B cell (primary cell): ENCODE results near the gene FA2H. TPM values are rescaled to one million over a fixed set of nuclear protein-coding genes. Genes with fewer than 3 reads are reported as not detected.

Experiments used
- ATAC-seq: fragments of 200-7000 bp; cut with Tn5 transposase; one replicate; pipeline ENCODE4 v1.10.0; 2021; ENCODE audit warnings: low read depth, mild to moderate bottlenecking, moderate number of reproducible peaks, moderate library complexity
- CTCF ChIA-PET: fragments of 350-600 bp; sonication (Branson Sonifier 250); formaldehyde crosslinking; loops from one replicate; lab custom pipeline; 2021; ENCODE audit warnings: antibody characterized with exemption, inconsistent platforms; lab: Charles Lee
- POLR2A ChIA-PET: fragments of 350-600 bp; sonication (Branson Sonifier 250); formaldehyde crosslinking; loops from one replicate; lab custom pipeline; 2021; ENCODE audit warnings: antibody characterized with exemption; lab: Charles Lee
- DNase-seq: peaks from one replicate; pipeline ENCODE4 v3.0.0; 2013
- H2AFZ ChIP-seq: 2 replicates; pipeline ENCODE4 v1.6.1; 2012; ENCODE audit warnings: mild to moderate bottlenecking, low read depth, low read length; ENCODE audit not compliant: insufficient read depth, poor library complexity, severe bottlenecking
- H3K27ac ChIP-seq, 2 donors: 1 replicate in 1 of 2; 2 replicates in 1 of 2; pipeline ENCODE4 v1.5.1; 2012 to 2013; ENCODE audit warnings: low read length in 2 of 2, mild to moderate bottlenecking in 2 of 2, moderate library complexity in 1 of 2
- H3K27me3 ChIP-seq, 4 experiments: fragments of 200-600 bp in 1 of 4; sonication (generic) in 1 of 4; replicated peaks in 1 of 4; 1 replicate in 2 of 4; 2 replicates in 2 of 4; pipeline versions ENCODE4 v1.6.1 to v1.7.0; 2013 to 2016; ENCODE audit warnings: low read length in 3 of 4, mild to moderate bottlenecking in 2 of 4, mixed read lengths in 1 of 4, moderate library complexity in 1 of 4; ENCODE audit not compliant: insufficient read depth in 4 of 4, control insufficient read depth in 3 of 4; ENCODE audit errors: control extremely low read depth in 1 of 4
- H3K36me3 ChIP-seq, 2 experiments: replicated peaks in 1 of 2; 1 replicate in 1 of 2; 2 replicates in 1 of 2; pipeline versions ENCODE4 v1.6.1 to v1.7.1; 2013; ENCODE audit warnings: low read length in 1 of 2; ENCODE audit not compliant: insufficient read depth in 2 of 2, control insufficient read depth in 1 of 2; ENCODE audit errors: control extremely low read depth in 1 of 2, extremely low read depth in 1 of 2
- H3K4me1 ChIP-seq, 2 donors: fragments of 200-600 bp in 1 of 2; sonication (generic) in 1 of 2; 1 replicate in 1 of 2; 2 replicates in 1 of 2; pipeline versions ENCODE4 v1.5.1 to v1.6.1; 2013 to 2017; ENCODE audit warnings: low read length in 2 of 2; ENCODE audit not compliant: control insufficient read depth in 2 of 2, insufficient read depth in 2 of 2
- H3K4me2 ChIP-seq: replicated peaks from 2 replicates; pipeline ENCODE3; 2012; ENCODE audit warnings: mild to moderate bottlenecking, low read depth, low read length; ENCODE audit not compliant: poor library complexity, severe bottlenecking
- H3K4me3 ChIP-seq, 5 experiments: fragments of 200-600 bp in 1 of 5; sonication (generic) in 1 of 5; 1 replicate in 3 of 5; 2 replicates in 2 of 5; pipeline versions ENCODE4 v1.5.1 to v1.7.0; 2011 to 2016; ENCODE audit warnings: low read length in 4 of 5, mild to moderate bottlenecking in 4 of 5, low read depth in 2 of 5, control low read depth in 1 of 5, moderate library complexity in 1 of 5; ENCODE audit not compliant: insufficient read depth in 1 of 5; ENCODE audit errors: control extremely low read depth in 1 of 5, extremely low read depth in 1 of 5
- H3K79me2 ChIP-seq: fragments of 200-600 bp; sonication (generic); one replicate; pipeline ENCODE4 v1.6.0; 2016; ENCODE audit warnings: low read length; ENCODE audit not compliant: control insufficient read depth, insufficient read depth
- H3K9ac ChIP-seq: fragments of 200-600 bp; sonication (generic); 2 replicates; pipeline ENCODE4 v1.6.1; 2017; ENCODE audit warnings: mild to moderate bottlenecking, low read length, moderate library complexity
- H3K9me3 ChIP-seq, 3 donors: one replicate each; pipeline versions ENCODE4 v1.6.1 to v1.7.1; 2013; ENCODE audit warnings: low read length in 2 of 3; ENCODE audit not compliant: control insufficient read depth in 2 of 3, insufficient read depth in 1 of 3; ENCODE audit errors: control extremely low read depth in 1 of 3
- H4K20me1 ChIP-seq: 2 replicates; pipeline ENCODE4 v1.6.0; 2012; ENCODE audit warnings: mild to moderate bottlenecking, low read length; ENCODE audit not compliant: insufficient read depth, control insufficient read depth, poor library complexity, severe bottlenecking
- H3K27ac Mint-ChIP-seq: one replicate; pipeline ENCODE4 v1.8.0; 2021; ENCODE audit warnings: mixed read lengths
- H3K27me3 Mint-ChIP-seq: one replicate; pipeline ENCODE4 v1.8.0; 2021; ENCODE audit warnings: mixed read lengths
- H3K4me1 Mint-ChIP-seq: one replicate; pipeline ENCODE4 v1.8.0; 2021; ENCODE audit warnings: mixed read lengths
- H3K4me3 Mint-ChIP-seq: one replicate; pipeline ENCODE4 v1.8.0; 2021; ENCODE audit warnings: mixed read lengths
- H3K9me3 Mint-ChIP-seq: one replicate; pipeline ENCODE4 v1.8.0; 2022; ENCODE audit warnings: mixed read lengths; ENCODE audit not compliant: insufficient read depth
- EZH2 ChIP-seq: IDR thresholded peaks from 2 replicates; pipeline ENCODE4 v1.6.1; 2012; ENCODE audit warnings: borderline replicate concordance, low read depth, mild to moderate bottlenecking, moderate library complexity, low read length; ENCODE audit not compliant: insufficient read depth, poor library complexity, severe bottlenecking
- whole genome bisulfite sequencing: methylation state at CpG from one replicate; pipeline ENCODE4 v1.1.5; 2013; ENCODE audit warnings: missing lambda C conversion rate; ENCODE audit not compliant: insufficient coverage; 5-methylcytosine and 5-hydroxymethylcytosine counted together
- intact Hi-C: fragments of 100-400 bp; cut with micrococcal nuclease; formaldehyde crosslinking; loops from one replicate; pipeline ENCODE4 v1.10.0; 2022
- polyA plus RNA-seq: library from polyadenylated mRNA; depleted of rRNA; stranded (reverse); fragments of >200 nt; gene quantifications from 2 replicates; pipeline ENCODE4 v1.2.3, GENCODE V29; 2012
- total RNA-seq, 2 donors: library from RNA; stranded (reverse); fragments of 120-200 nt in 1 of 2; gene quantifications; 1 replicate in 1 of 2; 2 replicates in 1 of 2; pipeline versions ENCODE4 v1.2.3 to v1.2.4, GENCODE V29; 2013 to 2022
- TF ChIP-seq, protein P1 (sequence below): fragments of 200-600 bp; IDR thresholded peaks from one replicate; pipeline ENCODE4 v1.8.0; 2022; ENCODE audit warnings: antibody characterized with exemption, mild to moderate bottlenecking

Gene FA2H
- total and polyA plus RNA-seq, 2 donors (not counting 1 experiment from before 2014, with no cell fraction given), result 1.0 to 3.6 TPM

DNA sequence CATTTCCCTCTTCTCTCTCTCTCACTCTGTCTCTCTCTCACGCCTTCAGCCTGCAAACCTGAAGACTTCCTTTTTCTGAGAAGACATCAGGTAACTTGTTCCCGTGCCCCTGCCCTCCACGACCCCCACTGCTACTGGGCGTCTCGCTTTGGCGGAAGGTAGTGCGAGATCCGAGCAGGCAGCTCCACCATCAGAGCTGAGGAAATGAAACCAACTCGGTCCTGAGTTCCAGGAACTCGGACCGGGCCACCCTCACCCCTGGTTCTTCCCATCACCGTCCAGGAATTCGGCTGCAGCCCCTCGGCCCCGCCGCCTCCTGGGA lies 74.5 kb downstream of the FA2H start:
- ChIA-PET POLR2A (interaction anchor here (0.6 to 1.6 kb wide), 2 partner anchors 33 to 44 kb away, joined by 5 to 6 read pairs; partner anchors contain the start of gene RFWD3), CTCF (interaction anchor here (0.7 to 4.7 kb wide), 4 partner anchors 9 to 162 kb away, joined by 3 to 26 read pairs (median 11); partner anchors contain the start of gene RFWD3)
- Histone ChIP-seq H4K20me1 (no peaks in the 10 kb centered on the region), H3K9ac (peak overlapping the region; percentile 74), H3K79me2 (peaks cover 20% of the 10 kb centered on the region), H3K27me3 (no peaks in the 10 kb centered on the region), H3K27ac (peak overlapping the region; percentile 79 to 82), H3K4me1 (peaks cover 33 to 42% of the 10 kb centered on the region in 2 donors), H2AFZ (peak overlapping the region; percentile 80), H3K4me3 (peak overlapping the region; percentile 72 to 90 (median 83)), H3K36me3 (peaks cover 0 to 3% of the 10 kb centered on the region in 2 experiments), H3K4me2 (peak overlapping the region; percentile 80), H3K9me3 (no peaks in the 10 kb centered on the region)
- no peaks in the 10 kb centered on the region for H3K27me3 Mint-ChIP-seq
- H3K4me1 Mint-ChIP-seq, result peaks cover 50% of the 10 kb centered on the region
- peak; percentile 22 for ATAC-seq
- H3K27ac Mint-ChIP-seq, result peak overlapping the region; percentile 95
- intact Hi-C loops, result loop anchor here (2.0 to 10.0 kb wide), 2 partner anchors 33 to 685 kb away; partner anchors contain the start of gene RFWD3
- peak; percentile 59 for DNase-seq
- TF ChIP-seq EZH2, result no peak
- TF ChIP-seq, protein P1, sequence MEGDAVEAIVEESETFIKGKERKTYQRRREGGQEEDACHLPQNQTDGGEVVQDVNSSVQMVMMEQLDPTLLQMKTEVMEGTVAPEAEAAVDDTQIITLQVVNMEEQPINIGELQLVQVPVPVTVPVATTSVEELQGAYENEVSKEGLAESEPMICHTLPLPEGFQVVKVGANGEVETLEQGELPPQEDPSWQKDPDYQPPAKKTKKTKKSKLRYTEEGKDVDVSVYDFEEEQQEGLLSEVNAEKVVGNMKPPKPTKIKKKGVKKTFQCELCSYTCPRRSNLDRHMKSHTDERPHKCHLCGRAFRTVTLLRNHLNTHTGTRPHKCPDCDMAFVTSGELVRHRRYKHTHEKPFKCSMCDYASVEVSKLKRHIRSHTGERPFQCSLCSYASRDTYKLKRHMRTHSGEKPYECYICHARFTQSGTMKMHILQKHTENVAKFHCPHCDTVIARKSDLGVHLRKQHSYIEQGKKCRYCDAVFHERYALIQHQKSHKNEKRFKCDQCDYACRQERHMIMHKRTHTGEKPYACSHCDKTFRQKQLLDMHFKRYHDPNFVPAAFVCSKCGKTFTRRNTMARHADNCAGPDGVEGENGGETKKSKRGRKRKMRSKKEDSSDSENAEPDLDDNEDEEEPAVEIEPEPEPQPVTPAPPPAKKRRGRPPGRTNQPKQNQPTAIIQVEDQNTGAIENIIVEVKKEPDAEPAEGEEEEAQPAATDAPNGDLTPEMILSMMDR, result no peak
- under 1% methylated on average over 14 of the region's 16 CpGs for whole genome bisulfite sequencing
- H3K4me3 Mint-ChIP-seq, result peak overlapping the region; percentile 92
- H3K9me3 Mint-ChIP-seq, result no peaks in the 10 kb centered on the region

DNA sequence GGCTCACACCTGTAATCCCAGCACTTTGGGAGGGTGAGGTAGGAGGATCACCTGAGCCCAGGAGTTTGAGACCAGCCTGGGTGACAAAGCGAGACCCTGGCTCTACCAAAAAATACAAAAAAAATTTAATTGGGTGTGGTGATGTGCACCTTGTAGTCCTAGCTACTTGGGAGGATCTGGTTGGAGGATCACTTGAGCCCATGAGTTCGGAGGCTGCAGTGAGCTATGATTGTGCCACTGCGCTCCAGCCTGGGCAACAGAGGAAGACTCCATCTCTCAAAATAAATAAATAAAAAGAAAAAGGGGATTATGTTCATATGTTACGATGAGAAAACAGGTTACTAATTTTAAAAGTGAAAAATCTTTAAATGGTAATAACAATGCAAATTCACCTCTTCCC lies 75.0 kb downstream of the FA2H start:
- no peaks in the 10 kb centered on the region for H3K27me3 Mint-ChIP-seq
- ATAC-seq, result no peak
- H3K9ac ChIP-seq, result peak overlapping the region; percentile 74
- intact Hi-C loops, result loop anchor here (2.0 to 10.0 kb wide), 2 partner anchors 33 to 685 kb away; partner anchors contain the start of gene RFWD3
- peak overlapping the region; percentile 20 for H3K27ac Mint-ChIP-seq
- no peak for DNase-seq
- no CpG with 5 or more reads among the region's 4 CpGs for WGBS
- ChIA-PET POLR2A (interaction anchor here (1.6 kb wide), 1 partner anchor 33 kb away, joined by 5 read pairs; the partner anchor contains the start of gene RFWD3), CTCF (interaction anchor here (2.0 to 4.7 kb wide), 3 partner anchors 10 to 163 kb away, joined by 6 to 26 read pairs (median 16); partner anchors contain the start of gene RFWD3)
- H3K4me2 ChIP-seq, result peak overlapping the region; percentile 80
- H4K20me1 ChIP-seq, result no peaks in the 10 kb centered on the region
- H3K4me3 Mint-ChIP-seq, result peak overlapping the region; percentile 92
- peaks cover 21% of the 10 kb centered on the region for H3K79me2 ChIP-seq
- peak overlapping the region; percentile 1 to 82 for H3K27ac ChIP-seq
- peaks cover 33 to 42% of the 10 kb centered on the region in 2 donors for H3K4me1 ChIP-seq
- no peaks in the 10 kb centered on the region for H3K27me3 ChIP-seq
- H3K9me3 ChIP-seq, result no peaks in the 10 kb centered on the region
- peaks cover 0 to 5% of the 10 kb centered on the region in 2 experiments for H3K36me3 ChIP-seq
- peak overlapping the region; percentile 72 to 90 (median 83) for H3K4me3 ChIP-seq
- TF ChIP-seq, protein P1, result no peak
- no peak for TF ChIP-seq EZH2
- peak overlapping the region; percentile 80 for H2AFZ ChIP-seq
- peaks cover 50% of the 10 kb centered on the region for H3K4me1 Mint-ChIP-seq
- no peaks in the 10 kb centered on the region for H3K9me3 Mint-ChIP-seq
